Measurements from ENCODE around the gene PANK4.

GRCh38 chr1:2541619-2542245 is 15.3 kb upstream of the PANK4 start:
- TF ChIP-seq POLR2AphosphoS5 (IDR thresholded peaks at IDR 0.05; ENCODE audit: borderline replicate concordance, low read depth, low read length) (no peak), EZH2 (IDR thresholded peaks at IDR 0.05) (no peak)
